Sigmoid colon (tissue), 7 donors: ENCODE measurements around the gene NPC1. TPM values are rescaled to one million over a fixed set of nuclear protein-coding genes. Genes with fewer than 3 reads are reported as not detected.

Experiments used
- DNase-seq: peaks from one replicate; pipeline ENCODE4 v3.0.0-alpha.2; 2019
- H3K27ac ChIP-seq, 4 donors: fragments of 200-600 bp; sonication (generic); one replicate each; pipeline ENCODE4 v1.5.1; 2016 to 2019; ENCODE audit warnings: mild to moderate bottlenecking in 1 of 4
- H3K27me3 ChIP-seq, 3 donors: fragments of 200-600 bp; sonication (generic); one replicate each; pipeline ENCODE4 v1.5.1; 2019; ENCODE audit warnings: mild to moderate bottlenecking in 1 of 3
- H3K36me3 ChIP-seq, 4 donors: fragments of 200-600 bp; sonication (generic); one replicate each; pipeline ENCODE4 v1.5.1; 2016 to 2019
- H3K4me1 ChIP-seq, 4 donors: fragments of 200-600 bp; sonication (generic); one replicate each; pipeline ENCODE4 v1.5.1; 2017 to 2019
- H3K4me3 ChIP-seq, 4 donors: fragments of 200-600 bp; sonication (generic); one replicate each; pipeline ENCODE4 v1.5.1; 2017 to 2019; ENCODE audit warnings: mild to moderate bottlenecking in 2 of 4, moderate library complexity in 1 of 4
- H3K9me3 ChIP-seq, 4 donors: fragments of 200-600 bp in 3 of 4; sonication (generic) in 3 of 4; one replicate each; pipeline versions ENCODE4 v1.5.1 to v1.6.1; 2013 to 2019
- EP300 ChIP-seq, 4 donors: sonication (generic); formaldehyde crosslinking; IDR thresholded peaks; one replicate each; pipeline ENCODE4 v1.6.1; 2017; ENCODE audit warnings: antibody characterized with exemption in 4 of 4
- POLR2A ChIP-seq, 2 donors: fragments of 450-650 bp; IDR thresholded peaks; one replicate each; pipeline ENCODE4 v1.6.1; 2016; ENCODE audit warnings: antibody characterized with exemption in 2 of 2, mild to moderate bottlenecking in 2 of 2, moderate library complexity in 2 of 2
- POLR2AphosphoS5 ChIP-seq, 4 donors: sonication (generic); formaldehyde crosslinking; IDR thresholded peaks; one replicate each; pipeline ENCODE4 v1.6.1; 2017; ENCODE audit warnings: antibody characterized with exemption in 4 of 4
- WGBS, 2 donors: extraction: QIAGEN DNeasy Blood & Tissue Kit; methylation state at CpG; one replicate each; pipeline ENCODE4 v1.1.7; 2013; 5-methylcytosine and 5-hydroxymethylcytosine counted together
- intact Hi-C: fragments of 100-400 bp; cut with DNase I; formaldehyde crosslinking; loops from one replicate; pipeline ENCODE4 v1.15.1; 2023
- polyA plus RNA-seq, 3 donors: library from polyadenylated mRNA; stranded (reverse); fragments of 200-250 nt; gene quantifications; one replicate each; pipeline ENCODE4 v1.2.3, GENCODE V29; 2013
- total RNA-seq, 4 donors: library from RNA; depleted of rRNA; stranded (reverse); fragments of >200 nt; gene quantifications; one replicate each; pipeline ENCODE4 v1.1.0, GENCODE V29; 2016
- TF ChIP-seq, protein P1 (sequence below), 4 experiments: fragments of 450-650 bp in 3 of 4; fragments of 200-600 bp in 1 of 4; IDR thresholded peaks; one replicate each; pipeline ENCODE4 v1.5.1; 2016 to 2019; ENCODE audit warnings: antibody characterized with exemption in 4 of 4, mild to moderate bottlenecking in 3 of 4, moderate library complexity in 2 of 4
- donor health status: healthy with polysubstance abuse.
- donor health status: Bipolar disorder and iron deficiency.
- donor health status: healthy.

The NPC1 gene
- total and polyA plus RNA-seq, 7 donors = 9.0 to 59.2 (median 34.9) TPM

DNA sequence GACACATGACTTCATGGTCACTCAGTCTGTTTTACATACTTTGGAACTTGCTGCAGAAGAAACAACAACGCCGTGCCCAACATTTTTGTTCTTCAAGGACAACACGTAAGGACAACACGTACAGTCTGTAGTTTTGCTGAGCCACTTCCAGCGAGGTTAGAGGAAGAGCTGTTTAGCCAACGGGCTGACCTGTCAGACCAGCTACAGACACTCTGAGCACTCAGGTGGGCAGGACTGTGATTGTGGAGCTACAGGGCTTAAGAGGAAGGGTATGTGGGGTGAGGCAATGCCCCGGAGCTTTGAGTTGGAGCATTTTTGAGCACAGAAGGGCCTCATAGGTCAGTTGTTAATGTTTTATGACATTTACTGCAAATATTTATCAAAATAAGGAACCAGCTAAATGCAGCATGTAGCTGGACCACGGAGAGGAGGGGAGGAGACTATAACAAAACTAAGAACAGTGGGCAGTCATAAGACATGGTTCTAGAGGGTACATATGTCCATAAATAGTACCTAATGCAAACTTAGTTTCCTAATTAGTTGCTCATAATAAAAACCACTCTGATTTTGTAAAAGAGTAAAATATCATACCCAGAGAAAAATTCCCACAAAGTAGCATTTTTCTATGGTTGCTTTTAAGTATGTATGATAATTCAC lies 26.3 kb upstream of the NPC1 start:
- WGBS, 2 donors = 60 to 73% methylated on average over 8 of the region's 8 CpGs
- H3K4me3 ChIP-seq = no peak overlapping the region
- H3K9me3 ChIP-seq = no peaks in the 10 kb centered on the region
- DNase-seq = no peak
- no peaks in the 10 kb centered on the region for H3K27me3 ChIP-seq
- TF ChIP-seq, protein P1, sequence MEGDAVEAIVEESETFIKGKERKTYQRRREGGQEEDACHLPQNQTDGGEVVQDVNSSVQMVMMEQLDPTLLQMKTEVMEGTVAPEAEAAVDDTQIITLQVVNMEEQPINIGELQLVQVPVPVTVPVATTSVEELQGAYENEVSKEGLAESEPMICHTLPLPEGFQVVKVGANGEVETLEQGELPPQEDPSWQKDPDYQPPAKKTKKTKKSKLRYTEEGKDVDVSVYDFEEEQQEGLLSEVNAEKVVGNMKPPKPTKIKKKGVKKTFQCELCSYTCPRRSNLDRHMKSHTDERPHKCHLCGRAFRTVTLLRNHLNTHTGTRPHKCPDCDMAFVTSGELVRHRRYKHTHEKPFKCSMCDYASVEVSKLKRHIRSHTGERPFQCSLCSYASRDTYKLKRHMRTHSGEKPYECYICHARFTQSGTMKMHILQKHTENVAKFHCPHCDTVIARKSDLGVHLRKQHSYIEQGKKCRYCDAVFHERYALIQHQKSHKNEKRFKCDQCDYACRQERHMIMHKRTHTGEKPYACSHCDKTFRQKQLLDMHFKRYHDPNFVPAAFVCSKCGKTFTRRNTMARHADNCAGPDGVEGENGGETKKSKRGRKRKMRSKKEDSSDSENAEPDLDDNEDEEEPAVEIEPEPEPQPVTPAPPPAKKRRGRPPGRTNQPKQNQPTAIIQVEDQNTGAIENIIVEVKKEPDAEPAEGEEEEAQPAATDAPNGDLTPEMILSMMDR (IDR thresholded peaks at IDR 0.05) = no peak
- TF ChIP-seq POLR2AphosphoS5 (IDR thresholded peaks at IDR 0.05) (no peak), EP300 (IDR thresholded peaks at IDR 0.05) (no peak), POLR2A (IDR thresholded peaks at IDR 0.05) (no peak)
- no peak overlapping the region for H3K27ac ChIP-seq
- H3K4me1 ChIP-seq = no peaks in the 10 kb centered on the region
- H3K36me3 ChIP-seq = no peaks in the 10 kb centered on the region
- intact Hi-C loops = no loop called here

DNA sequence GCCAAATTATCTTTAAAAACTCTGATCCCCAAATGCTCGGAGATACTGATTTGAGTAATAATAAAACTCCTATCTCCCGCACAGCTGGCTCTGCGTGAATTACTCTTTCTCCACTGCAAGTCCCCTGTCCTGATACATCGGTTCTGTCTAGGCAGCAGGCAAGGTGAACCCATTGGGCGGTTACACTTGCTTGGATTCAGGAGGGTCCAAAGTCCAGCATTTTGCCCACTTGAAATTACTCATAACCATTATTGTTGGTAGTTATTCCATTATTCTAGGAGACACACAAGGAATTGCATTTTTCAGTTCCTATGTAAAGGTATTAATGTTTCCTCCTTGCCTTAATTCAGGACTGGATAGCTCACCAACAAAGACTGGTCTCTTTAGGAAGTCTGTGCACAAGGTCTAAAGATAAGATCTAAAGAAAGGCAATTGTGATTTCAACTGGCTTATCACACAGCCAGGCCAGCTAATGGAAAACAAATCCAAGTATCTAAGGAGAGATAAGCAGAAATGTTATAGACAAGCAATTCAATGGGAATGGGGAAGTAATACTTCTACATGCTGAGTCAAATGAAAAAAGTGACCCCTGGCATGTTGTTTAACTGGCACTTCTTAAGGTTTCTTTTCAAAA lies 23.2 kb upstream of the NPC1 start:
- WGBS, 2 donors = 67 to 92% methylated on average over 5 of the region's 5 CpGs
- H3K9me3 ChIP-seq = no peaks in the 10 kb centered on the region
- no peak overlapping the region for H3K27ac ChIP-seq
- H3K36me3 ChIP-seq = no peaks in the 10 kb centered on the region
- intact Hi-C loops = no loop called here
- no peaks in the 10 kb centered on the region for H3K27me3 ChIP-seq
- H3K4me1 ChIP-seq = no peaks in the 10 kb centered on the region
- TF ChIP-seq POLR2A (IDR thresholded peaks at IDR 0.05) (no peak), EP300 (IDR thresholded peaks at IDR 0.05) (no peak), POLR2AphosphoS5 (IDR thresholded peaks at IDR 0.05) (no peak)
- TF ChIP-seq, protein P1 (IDR thresholded peaks at IDR 0.05) = no peak
- no peak for DNase-seq
- H3K4me3 ChIP-seq = no peak overlapping the region

DNA sequence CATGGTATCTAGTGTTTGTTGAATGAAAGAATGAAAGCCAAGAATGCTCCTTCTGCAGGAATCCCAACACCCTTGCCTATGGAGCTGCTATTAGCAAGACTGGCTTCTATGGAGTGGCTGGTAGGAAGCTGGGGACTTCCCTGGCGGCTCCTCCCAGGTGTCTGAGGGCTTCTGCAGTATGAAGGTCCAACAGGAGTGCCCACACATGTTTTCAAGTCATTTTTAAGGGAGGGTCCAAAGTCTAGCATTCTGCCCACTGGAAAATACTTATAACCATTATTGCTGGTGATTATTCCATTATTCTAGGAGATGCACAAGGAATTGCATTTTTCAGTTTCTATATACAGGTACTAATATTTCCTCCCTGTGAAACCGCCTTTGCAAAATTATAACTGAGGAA lies 21.9 kb upstream of the NPC1 start:
- Histone ChIP-seq H3K27me3 (no peaks in the 10 kb centered on the region), H3K36me3 (no peaks in the 10 kb centered on the region), H3K27ac (no peak overlapping the region), H3K9me3 (no peaks in the 10 kb centered on the region), H3K4me3 (no peak overlapping the region), H3K4me1 (no peaks in the 10 kb centered on the region)
- WGBS, 2 donors = 87 to 88% methylated on average over 2 of the region's 2 CpGs
- no peak for DNase-seq
- intact Hi-C loops = no loop called here
- TF ChIP-seq POLR2A (IDR thresholded peaks at IDR 0.05) (no peak), POLR2AphosphoS5 (IDR thresholded peaks at IDR 0.05) (no peak), EP300 (IDR thresholded peaks at IDR 0.05) (no peak)
- TF ChIP-seq, protein P1 (IDR thresholded peaks at IDR 0.05) = no peak

DNA sequence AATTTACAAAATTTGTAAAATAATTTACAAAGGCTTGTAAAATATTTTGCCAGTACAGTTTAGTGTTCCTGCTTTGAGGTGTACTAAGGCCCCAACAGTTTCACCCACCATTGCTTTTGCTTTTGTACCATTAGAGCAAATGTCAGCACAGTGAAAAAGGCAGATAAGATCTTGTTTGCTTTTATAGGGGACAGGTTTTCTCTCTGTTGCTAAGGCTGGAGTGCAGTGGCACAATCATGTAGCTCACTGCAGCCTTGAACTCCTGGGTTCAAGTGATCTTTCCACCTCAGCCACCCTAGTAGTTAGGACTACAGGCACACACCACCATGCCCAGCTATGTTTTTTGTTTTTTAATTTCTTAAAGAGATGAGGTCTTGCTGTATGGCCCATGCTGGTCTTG lies 19.6 kb upstream of the NPC1 start:
- H3K4me3 ChIP-seq = no peak overlapping the region
- H3K27me3 ChIP-seq = no peaks in the 10 kb centered on the region
- H3K9me3 ChIP-seq = no peaks in the 10 kb centered on the region
- H3K36me3 ChIP-seq = no peaks in the 10 kb centered on the region
- no peak overlapping the region for H3K27ac ChIP-seq
- TF ChIP-seq POLR2AphosphoS5 (IDR thresholded peaks at IDR 0.05) (no peak), POLR2A (IDR thresholded peaks at IDR 0.05) (no peak), EP300 (IDR thresholded peaks at IDR 0.05) (no peak)
- TF ChIP-seq, protein P1 (IDR thresholded peaks at IDR 0.05) = no peak
- DNase-seq = no peak
- intact Hi-C loops = no loop called here
- H3K4me1 ChIP-seq = no peaks in the 10 kb centered on the region
